Stimulated activated CD8-positive, alpha-beta memory T cell treated with anti-CD3 and anti-CD28 coated beads, Interleukin-15, amount 100 ng/mL, for 1 hour (primary cell): ENCODE results near the gene NINJ2.
A peak's percentile ranks its signal among the peaks of the same experiment; 100 is the strongest.
"Not testable (repeated sequence)": the region's sequence is repeated elsewhere in the genome, so short reads cannot be mapped to it uniquely, and the experiment has no call there.

Experiments used
- DNase-seq: peaks from one replicate; pipeline ENCODE4 v3.0.0-alpha.2; 2020; ENCODE audit warnings: low read depth

Gene NINJ2

DNA sequence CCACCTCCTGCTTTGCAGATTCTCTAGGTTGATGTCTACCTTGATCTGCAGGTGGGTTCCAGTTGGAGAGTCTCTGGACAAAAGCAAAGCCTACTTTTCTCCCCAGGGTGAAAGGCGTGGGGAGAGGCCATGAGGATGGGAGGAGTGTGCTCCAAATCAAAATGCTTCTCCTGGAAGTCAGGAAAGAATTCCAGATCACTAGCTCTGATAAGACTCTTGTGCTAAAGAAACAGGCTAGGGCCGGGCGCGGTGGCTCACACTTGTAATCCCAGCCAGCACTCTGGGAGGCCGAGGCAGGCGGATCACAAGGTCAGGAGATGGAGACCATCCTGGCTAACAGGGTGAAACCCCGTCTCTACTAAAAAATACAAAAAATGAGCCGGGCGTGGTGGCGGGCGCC is 21.9 kb downstream of the NINJ2 start:
- DNase-seq, result not testable (repeated sequence)

DNA sequence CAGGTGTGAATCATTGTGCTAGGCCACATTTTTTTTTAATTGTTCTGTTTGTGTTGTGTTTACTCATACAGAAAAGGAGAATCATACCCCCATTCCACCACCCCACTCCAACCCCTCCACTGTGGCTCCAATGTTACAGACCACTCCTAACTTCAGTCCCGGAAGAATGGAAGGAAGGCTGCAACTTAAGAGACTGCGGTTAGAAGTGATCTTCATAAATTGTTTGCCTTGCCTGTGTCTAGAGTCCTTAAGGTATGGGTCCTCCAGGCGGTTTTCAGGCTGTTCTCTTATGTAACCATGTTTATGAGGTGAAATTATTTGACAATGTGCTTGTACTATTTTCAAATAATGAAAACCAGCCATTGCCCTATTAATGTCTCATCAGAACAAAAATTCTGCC is 22.5 kb downstream of the NINJ2 start:
- no peak for DNase-seq

- DNase-seq, result no peak
Measured at GRCh38 chr12:639988-640387, 23.3 kb downstream of the NINJ2 start.

- DNase-seq, result no peak
Measured at GRCh38 chr12:639566-639965, 23.7 kb downstream of the NINJ2 start.

- DNase-seq, result no peak
Measured at GRCh38 chr12:638953-639557, 24.2 kb downstream of the NINJ2 start.

GRCh38 chr12:636632-637031 is 26.6 kb downstream of the NINJ2 start:
- DNase-seq, result no peak

DNA sequence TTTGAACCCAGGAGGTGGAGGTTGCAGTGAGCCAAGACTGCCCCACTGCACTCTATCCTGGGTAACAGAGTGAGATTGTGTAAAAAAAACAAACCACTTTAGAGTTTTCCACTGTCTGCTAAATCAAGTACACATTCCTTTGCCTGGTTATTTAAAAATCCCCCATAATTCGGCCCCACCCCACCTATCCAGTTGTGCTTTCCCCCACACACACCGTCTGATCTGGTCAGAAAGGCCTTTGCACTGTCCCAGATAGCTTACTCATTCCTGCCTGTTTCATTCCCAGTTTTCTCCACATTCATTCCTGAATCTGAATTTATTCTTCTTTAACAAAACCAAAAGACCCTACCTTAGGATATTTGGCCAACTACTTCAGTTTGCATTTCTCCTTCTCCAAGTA is 29.5 kb downstream of the NINJ2 start:
- no peak for DNase-seq

GRCh38 chr12:632102-632696 is 31.0 kb downstream of the NINJ2 start:
- DNase-seq, result no peak

DNA sequence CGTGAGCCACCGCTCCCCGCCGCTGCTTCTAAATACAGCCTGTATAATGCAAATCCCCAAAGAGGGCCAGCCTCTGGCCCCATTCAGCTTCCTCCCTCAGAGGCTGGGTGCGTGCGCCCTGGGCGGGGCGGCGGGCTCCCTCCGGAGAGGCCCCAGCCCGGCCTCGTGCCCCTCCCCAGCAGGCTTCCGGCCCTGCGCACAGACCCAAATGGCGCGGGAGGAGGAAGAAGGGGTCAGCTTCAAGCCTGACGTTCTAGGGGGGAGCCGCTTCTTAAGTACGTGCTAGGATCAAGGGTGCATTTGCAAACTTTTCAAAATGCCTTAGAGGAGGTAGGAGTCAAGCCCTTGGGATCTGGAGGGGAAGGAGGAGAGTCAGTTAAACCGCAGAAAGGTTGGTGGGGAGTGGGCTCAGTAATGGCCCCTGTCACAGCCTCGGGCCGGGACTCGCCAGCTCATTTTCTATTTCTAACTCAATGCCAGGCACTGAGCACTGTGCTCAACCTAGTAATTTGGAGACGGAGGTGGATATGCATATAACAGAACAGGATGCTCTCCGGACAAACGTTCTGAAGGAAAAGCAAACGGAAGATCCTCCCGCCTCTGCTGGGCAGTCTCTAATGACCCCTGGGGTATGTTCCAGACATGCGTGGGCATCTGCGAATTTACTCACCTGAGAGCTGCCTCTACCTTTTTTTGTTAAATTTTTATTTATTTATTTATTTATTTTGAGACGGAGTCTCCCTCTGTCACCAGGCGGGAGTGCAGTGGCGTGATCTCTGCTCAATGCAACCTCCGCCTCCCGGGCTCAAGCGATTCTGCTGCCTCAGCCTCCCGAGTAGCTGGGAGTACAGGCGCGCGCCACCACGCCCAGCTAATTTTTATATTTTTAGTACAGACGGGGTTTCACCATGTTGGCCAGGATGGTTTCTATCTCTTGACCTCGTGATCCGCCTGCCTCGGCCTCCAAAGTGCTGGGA is 32.3 kb downstream of the NINJ2 start:
- peak; percentile 30 for DNase-seq

- DNase-seq, result not testable (repeated sequence)
Measured at GRCh38 chr12:628742-629078, 34.5 kb downstream of the NINJ2 start.

GRCh38 chr12:627863-628741 is 35.1 kb downstream of the NINJ2 start:
- no peak for DNase-seq

DNA sequence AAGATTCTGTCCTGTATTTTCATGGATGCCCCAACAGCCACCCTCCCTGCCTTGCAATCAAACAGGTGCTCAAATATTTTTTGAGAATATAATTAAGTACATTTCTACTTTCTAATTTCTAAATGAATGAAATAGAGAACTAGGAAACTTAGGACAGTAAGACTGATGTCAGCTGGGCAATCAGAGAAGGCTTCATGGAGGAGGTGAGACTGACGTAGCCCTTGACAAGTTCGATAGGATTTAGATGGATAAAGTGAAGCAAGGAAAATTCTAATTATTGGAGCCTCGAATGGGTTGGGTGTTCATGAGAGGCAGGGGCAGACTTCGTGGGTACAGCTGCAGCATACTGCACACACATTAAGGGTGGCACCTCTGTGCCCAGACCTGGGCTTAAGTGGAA is 36.0 kb downstream of the NINJ2 start:
- DNase-seq, result no peak

GRCh38 chr12:625998-626397 is 37.2 kb downstream of the NINJ2 start:
- DNase-seq, result no peak

DNA sequence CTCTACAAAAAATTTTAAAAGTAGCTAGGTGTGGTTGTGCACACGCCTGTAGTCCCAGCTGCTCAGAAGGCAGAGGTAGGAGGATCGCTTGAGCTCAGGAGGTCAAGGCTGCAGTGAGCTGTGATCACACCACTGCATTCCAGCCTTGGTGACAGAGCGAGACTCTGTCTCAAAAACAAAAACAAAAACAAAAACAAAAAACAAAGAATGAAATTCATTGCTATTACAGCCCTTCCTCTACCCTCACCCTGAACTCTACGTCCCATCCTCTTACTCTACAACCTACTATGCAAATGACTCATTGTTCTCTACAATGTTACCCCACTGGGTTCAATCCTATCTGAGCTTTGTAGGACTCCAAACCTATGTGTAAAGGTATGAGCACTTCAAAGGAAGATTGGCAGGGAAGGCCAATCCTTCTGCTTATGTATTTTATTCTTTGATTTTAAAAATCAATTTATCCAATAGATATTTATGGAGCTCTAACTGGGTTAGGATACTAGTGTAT is 39.3 kb downstream of the NINJ2 start:
- no peak for DNase-seq

- DNase-seq, result no peak
Measured at GRCh38 chr12:623172-623864, 39.9 kb downstream of the NINJ2 start.

DNA sequence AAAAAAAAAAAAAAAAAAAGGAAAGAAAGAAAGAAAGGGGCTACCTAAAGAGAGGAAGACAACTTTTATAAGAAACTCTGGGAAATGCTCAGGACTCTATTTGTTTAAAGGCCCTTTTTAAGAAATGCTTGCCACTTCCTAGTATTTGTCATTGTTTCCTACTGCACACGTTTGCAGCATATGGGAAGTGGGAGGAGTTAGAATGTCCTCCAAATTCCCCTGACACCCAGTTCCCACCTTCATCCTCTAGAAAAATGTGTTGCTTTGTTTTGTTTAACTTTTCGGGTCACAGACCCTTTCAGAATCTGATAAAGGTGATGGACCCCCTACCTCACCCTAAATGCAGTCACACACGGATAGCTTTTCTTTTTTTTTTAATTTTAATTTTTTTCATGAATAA is 40.8 kb downstream of the NINJ2 start:
- no peak for DNase-seq

DNA sequence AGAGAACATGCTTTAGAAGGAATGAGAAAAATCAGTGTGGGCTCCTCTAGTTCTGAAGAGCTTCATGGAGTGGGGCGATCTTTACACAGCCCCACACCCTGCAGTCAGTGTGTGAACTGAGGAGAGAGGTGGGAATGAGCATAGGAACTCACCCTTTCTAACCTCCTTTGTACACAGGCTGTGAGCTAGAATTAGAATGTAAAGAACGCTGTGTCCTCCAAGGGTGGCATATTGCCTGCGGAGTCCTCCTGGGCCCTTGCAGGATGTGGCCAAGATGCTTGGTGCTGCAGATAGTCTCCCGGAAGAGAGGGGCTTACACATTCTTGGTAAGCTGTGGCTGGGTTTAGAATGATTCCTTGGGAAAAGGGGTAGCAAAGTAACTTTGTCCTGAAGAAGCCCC is 43.9 kb downstream of the NINJ2 start:
- no peak for DNase-seq

GRCh38 chr12:618605-619004 is 44.6 kb downstream of the NINJ2 start:
- no peak for DNase-seq

- no peak for DNase-seq
Measured at GRCh38 chr12:617304-617915, 45.8 kb downstream of the NINJ2 start.

- DNase-seq, result no peak
Measured at GRCh38 chr12:615620-616019, 47.6 kb downstream of the NINJ2 start.

GRCh38 chr12:614411-614970 is 48.8 kb downstream of the NINJ2 start:
- no peak for DNase-seq
